Muscle layer of duodenum (tissue), 2 donors: ENCODE measurements around the gene CDH13.

ENCODE experiments used
- H3K27ac ChIP-seq: one replicate; pipeline ENCODE4 v1.7.0; 2013; ENCODE audit warnings: mild to moderate bottlenecking, low read length
- H3K27me3 ChIP-seq: one replicate; pipeline ENCODE4 v1.7.0; 2013; ENCODE audit warnings: low read depth, mild to moderate bottlenecking, control low read depth, low read length
- H3K36me3 ChIP-seq, 2 donors: one replicate each; pipeline ENCODE4 v1.7.0; 2013; ENCODE audit warnings: low read length in 2 of 2, control low read depth in 1 of 2, mild to moderate bottlenecking in 1 of 2; ENCODE audit not compliant: insufficient read depth in 2 of 2, control insufficient read depth in 1 of 2
- H3K4me1 ChIP-seq, 2 donors: one replicate each; pipeline ENCODE4 v1.7.0; 2013; ENCODE audit warnings: low read length in 2 of 2, mild to moderate bottlenecking in 2 of 2, control low read depth in 1 of 2, moderate library complexity in 1 of 2; ENCODE audit not compliant: insufficient read depth in 2 of 2, control insufficient read depth in 1 of 2
- H3K4me3 ChIP-seq, 2 donors: one replicate each; pipeline ENCODE4 v1.7.0; 2013; ENCODE audit warnings: low read length in 2 of 2, low read depth in 1 of 2, mild to moderate bottlenecking in 1 of 2
- H3K9me3 ChIP-seq, 2 donors: one replicate each; pipeline ENCODE4 v1.7.0; 2013; ENCODE audit warnings: low read length in 2 of 2, control low read depth in 1 of 2, mild to moderate bottlenecking in 1 of 2; ENCODE audit not compliant: control insufficient read depth in 1 of 2
- donor health status: healthy.

The CDH13 gene

GRCh38 chr16:83302853-83303252, 676.1 kb downstream of the CDH13 start:
- no peak overlapping the region for H3K27ac ChIP-seq
- H3K4me3 ChIP-seq, result no peak overlapping the region

GRCh38 chr16:83305092-83305491, 678.3 kb downstream of the CDH13 start:
- Histone ChIP-seq H3K36me3 (no peaks in the 10 kb centered on the region), H3K4me3 (no peak overlapping the region), H3K4me1 (no peaks in the 10 kb centered on the region), H3K9me3 (no peaks in the 10 kb centered on the region), H3K27me3 (no peaks in the 10 kb centered on the region), H3K27ac (no peak overlapping the region)

More at GRCh38 chr16:83302853-83303252, 676.1 kb downstream of the CDH13 start:
- Histone ChIP-seq H3K27me3 (no peaks in the 10 kb centered on the region), H3K36me3 (no peaks in the 10 kb centered on the region), H3K4me1 (no peaks in the 10 kb centered on the region), H3K9me3 (no peaks in the 10 kb centered on the region)

DNA sequence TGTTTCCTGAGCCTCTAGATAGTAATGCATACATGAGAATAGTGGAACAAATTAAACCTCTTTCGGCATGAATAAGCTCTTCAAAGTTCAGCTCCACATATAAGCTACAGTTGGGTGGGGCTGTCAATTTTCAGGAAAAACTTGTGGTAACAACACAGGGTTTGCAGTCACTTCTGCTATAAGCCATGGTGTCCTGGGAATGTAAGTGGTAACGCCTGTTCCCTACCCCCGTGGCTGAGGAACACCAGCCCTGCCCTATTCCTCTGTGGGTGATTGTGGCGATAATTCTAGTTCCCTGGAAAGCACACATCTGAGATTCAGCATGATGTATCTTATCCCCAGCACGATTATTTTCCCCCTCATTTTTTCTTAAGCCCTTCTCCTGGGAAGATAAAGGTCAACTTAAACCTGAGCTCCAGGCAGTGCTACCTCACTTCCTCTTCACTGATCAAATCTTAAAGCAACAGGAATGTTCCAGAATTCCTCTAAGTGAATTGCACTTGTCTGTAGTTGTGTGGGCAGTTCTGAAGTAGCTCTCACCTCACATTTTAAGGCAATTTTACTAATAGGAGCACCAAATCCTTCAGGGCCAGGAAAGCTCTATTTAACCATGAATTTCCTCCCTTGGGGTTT, 680.3 kb downstream of the CDH13 start:
- no peaks in the 10 kb centered on the region for H3K9me3 ChIP-seq
- no peaks in the 10 kb centered on the region for H3K27me3 ChIP-seq

GRCh38 chr16:83307594-83307992, 680.8 kb downstream of the CDH13 start:
- Histone ChIP-seq H3K9me3 (no peaks in the 10 kb centered on the region), H3K4me3 (no peak overlapping the region), H3K4me1 (no peaks in the 10 kb centered on the region), H3K27ac (no peak overlapping the region), H3K27me3 (no peaks in the 10 kb centered on the region), H3K36me3 (no peaks in the 10 kb centered on the region)

More for the DNA sequence above, 680.3 kb downstream of the CDH13 start:
- H3K36me3 ChIP-seq, result no peaks in the 10 kb centered on the region
- H3K4me1 ChIP-seq, result no peaks in the 10 kb centered on the region
- H3K27ac ChIP-seq, result no peak overlapping the region
- H3K4me3 ChIP-seq, result no peak overlapping the region

DNA sequence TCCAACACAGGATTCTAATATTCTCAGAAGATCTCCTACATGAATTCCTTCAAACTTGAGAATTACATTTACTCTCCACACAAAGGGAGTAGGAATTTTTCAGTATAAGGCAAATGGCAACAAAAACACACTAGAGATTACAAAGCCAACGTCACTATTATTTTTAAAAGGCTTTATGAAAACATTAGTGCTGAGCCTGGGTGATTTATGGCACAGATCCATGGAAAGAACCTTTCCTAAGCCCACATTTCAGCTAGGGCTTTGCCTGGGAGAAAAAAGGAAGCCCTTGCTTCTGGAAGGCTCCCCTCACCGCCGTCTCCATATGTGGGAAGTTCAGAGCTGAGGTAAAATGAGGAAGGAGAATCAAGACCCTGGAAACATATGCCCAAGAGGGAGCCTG, 681.6 kb downstream of the CDH13 start:
- no peaks in the 10 kb centered on the region for H3K4me1 ChIP-seq
- no peaks in the 10 kb centered on the region for H3K27me3 ChIP-seq
- no peak overlapping the region for H3K27ac ChIP-seq
- H3K9me3 ChIP-seq, result no peaks in the 10 kb centered on the region
- no peaks in the 10 kb centered on the region for H3K36me3 ChIP-seq
- H3K4me3 ChIP-seq, result no peak overlapping the region

DNA sequence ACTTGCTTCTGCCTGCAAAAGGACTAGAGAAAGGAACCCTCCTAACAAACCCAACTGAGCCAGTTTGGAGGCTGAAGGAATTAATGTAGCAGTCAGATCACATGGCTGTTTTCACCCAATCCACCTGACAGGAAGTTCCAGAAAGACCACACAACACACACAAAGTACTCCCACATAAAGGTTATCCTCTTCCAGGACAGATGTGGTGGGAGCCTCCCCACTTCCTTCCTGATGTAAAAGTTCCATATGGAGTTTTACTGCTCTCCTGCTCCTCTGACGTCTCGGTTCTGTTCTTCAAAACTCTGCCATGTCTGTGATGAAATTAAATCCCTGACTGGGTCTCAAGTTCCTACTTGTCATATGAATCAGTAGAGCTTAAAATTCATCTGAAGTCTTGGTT, 684.0 kb downstream of the CDH13 start:
- no peaks in the 10 kb centered on the region for H3K36me3 ChIP-seq
- no peaks in the 10 kb centered on the region for H3K9me3 ChIP-seq
- no peak overlapping the region for H3K27ac ChIP-seq
- H3K4me1 ChIP-seq, result no peaks in the 10 kb centered on the region
- no peaks in the 10 kb centered on the region for H3K27me3 ChIP-seq
- H3K4me3 ChIP-seq, result no peak overlapping the region

- Histone ChIP-seq H3K4me1 (no peaks in the 10 kb centered on the region), H3K9me3 (no peaks in the 10 kb centered on the region), H3K36me3 (no peaks in the 10 kb centered on the region), H3K27me3 (no peaks in the 10 kb centered on the region), H3K27ac (no peak overlapping the region), H3K4me3 (no peak overlapping the region)
These were observed 685.4 kb downstream of the CDH13 start for GRCh38 chr16:83312015-83312717.

GRCh38 chr16:83312718-83313245, 686.0 kb downstream of the CDH13 start:
- Histone ChIP-seq H3K4me3 (no peak overlapping the region), H3K27me3 (no peaks in the 10 kb centered on the region), H3K27ac (no peak overlapping the region), H3K4me1 (no peaks in the 10 kb centered on the region), H3K9me3 (no peaks in the 10 kb centered on the region), H3K36me3 (no peaks in the 10 kb centered on the region)

DNA sequence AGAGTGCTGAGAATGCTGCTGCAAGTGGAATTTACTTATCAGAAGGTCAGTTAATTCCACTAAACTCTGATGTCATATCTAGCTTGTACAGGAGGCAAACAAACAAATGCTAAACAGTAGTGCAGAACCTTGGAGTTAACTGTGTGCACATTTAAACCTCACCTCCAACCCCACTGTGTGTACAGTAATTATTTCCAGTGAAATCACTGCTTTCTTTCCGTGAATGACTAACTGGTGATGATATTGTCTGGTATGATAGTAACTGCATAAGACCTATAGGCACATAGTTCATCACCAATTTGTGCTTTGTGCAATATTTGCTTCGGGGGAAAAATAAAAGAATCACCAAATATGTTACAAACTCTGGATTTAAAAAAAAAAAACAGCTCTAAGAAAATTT, 688.5 kb downstream of the CDH13 start:
- H3K4me3 ChIP-seq, result no peak overlapping the region
- H3K27me3 ChIP-seq, result no peaks in the 10 kb centered on the region
- no peaks in the 10 kb centered on the region for H3K4me1 ChIP-seq
- H3K36me3 ChIP-seq, result no peaks in the 10 kb centered on the region
- H3K27ac ChIP-seq, result no peak overlapping the region
- no peaks in the 10 kb centered on the region for H3K9me3 ChIP-seq

GRCh38 chr16:83316458-83316857, 689.7 kb downstream of the CDH13 start:
- H3K4me1 ChIP-seq, result no peaks in the 10 kb centered on the region
- H3K27me3 ChIP-seq, result no peaks in the 10 kb centered on the region
- no peaks in the 10 kb centered on the region for H3K9me3 ChIP-seq
- H3K4me3 ChIP-seq, result no peak overlapping the region
- no peak overlapping the region for H3K27ac ChIP-seq
- no peaks in the 10 kb centered on the region for H3K36me3 ChIP-seq

DNA sequence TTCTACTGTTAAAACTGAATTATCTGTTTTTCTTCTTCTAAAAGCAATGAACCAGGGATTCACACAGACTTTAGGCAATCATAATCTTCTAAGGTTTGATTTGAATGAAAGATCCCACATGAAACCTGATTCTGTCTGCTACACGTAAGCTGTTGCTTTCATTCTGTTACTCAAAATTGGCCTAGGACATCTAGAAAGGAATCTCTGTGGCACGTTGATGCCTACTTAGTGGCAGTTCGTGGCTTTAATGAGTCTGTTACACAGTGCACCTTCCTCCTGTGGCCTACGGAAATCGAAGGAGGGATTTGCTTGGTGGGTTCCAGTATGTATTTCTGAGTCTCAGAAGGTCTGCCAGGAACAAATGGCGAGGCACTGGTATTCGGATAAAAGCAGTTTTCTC, 691.6 kb downstream of the CDH13 start:
- Histone ChIP-seq H3K27ac (no peak overlapping the region), H3K4me1 (no peaks in the 10 kb centered on the region), H3K36me3 (no peaks in the 10 kb centered on the region), H3K9me3 (no peaks in the 10 kb centered on the region), H3K4me3 (no peak overlapping the region), H3K27me3 (no peaks in the 10 kb centered on the region)
